GM21529 (cell line): ENCODE measurements around the gene PARD3B.

Experiments used
- ATAC-seq: cut with Tn5 transposase; IDR thresholded peaks from one replicate; pipeline ENCODE4 v1.9.1; 2021; ENCODE audit not compliant: unreplicated experiment

Gene PARD3B

GRCh38 chr2:205292665-205293295 lies 747.5 kb downstream of the PARD3B start:
- ATAC-seq: no peak

- no peak for ATAC-seq
Measured at GRCh38 chr2:205293559-205293958, 748.3 kb downstream of the PARD3B start.

GRCh38 chr2:205296959-205297358 lies 751.7 kb downstream of the PARD3B start:
- ATAC-seq: no peak

- ATAC-seq: no peak
Measured at GRCh38 chr2:205297368-205297767, 752.1 kb downstream of the PARD3B start.

- no peak for ATAC-seq
Measured at GRCh38 chr2:205297846-205298245, 752.6 kb downstream of the PARD3B start.

GRCh38 chr2:205311201-205311600 lies 765.9 kb downstream of the PARD3B start:
- no peak for ATAC-seq

GRCh38 chr2:205321231-205321630 lies 776.0 kb downstream of the PARD3B start:
- ATAC-seq: no peak

- ATAC-seq: no peak
Measured at GRCh38 chr2:205323929-205324328, 778.7 kb downstream of the PARD3B start.

GRCh38 chr2:205324355-205324754 lies 779.1 kb downstream of the PARD3B start:
- no peak for ATAC-seq

GRCh38 chr2:205333351-205333750 lies 788.1 kb downstream of the PARD3B start:
- ATAC-seq: no peak

GRCh38 chr2:205337274-205337673 lies 792.0 kb downstream of the PARD3B start:
- ATAC-seq: no peak

- no peak for ATAC-seq
Measured at GRCh38 chr2:205338156-205338555, 792.9 kb downstream of the PARD3B start.

- no peak for ATAC-seq
Measured at GRCh38 chr2:205343103-205343502, 797.8 kb downstream of the PARD3B start.

- no peak for ATAC-seq
Measured at GRCh38 chr2:205346649-205347048, 801.4 kb downstream of the PARD3B start.

- ATAC-seq: no peak
Measured at GRCh38 chr2:205347899-205348298, 802.6 kb downstream of the PARD3B start.

GRCh38 chr2:205352094-205352493 lies 806.8 kb downstream of the PARD3B start:
- no peak for ATAC-seq

- ATAC-seq: no peak
Measured at GRCh38 chr2:205352593-205352992, 807.3 kb downstream of the PARD3B start.

GRCh38 chr2:205357732-205358131 lies 812.5 kb downstream of the PARD3B start:
- ATAC-seq: no peak

- ATAC-seq: no peak
Measured at GRCh38 chr2:205358351-205358815, 813.1 kb downstream of the PARD3B start.

GRCh38 chr2:205361272-205361671 lies 816.0 kb downstream of the PARD3B start:
- ATAC-seq: no peak

GRCh38 chr2:205361970-205362369 lies 816.7 kb downstream of the PARD3B start:
- no peak for ATAC-seq

- no peak for ATAC-seq
Measured at GRCh38 chr2:205364261-205364660, 819.0 kb downstream of the PARD3B start.

- ATAC-seq: no peak
Measured at GRCh38 chr2:205366336-205367060, 821.2 kb downstream of the PARD3B start.
